ENCODE measurements around the gene AHR. TPM values are rescaled to one million over a fixed set of nuclear protein-coding genes. Genes with fewer than 3 reads are reported as not detected.

Gene AHR
- total and polyA plus RNA-seq, 2 donors (not counting 1 experiment from before 2014, with no cell fraction given) = 4.8 to 11.2 TPM

GRCh38 chr7:17279061-17279460 is 19.4 kb upstream of the AHR start:
- H2AFZ ChIP-seq (ENCODE audit: insufficient read depth, low read depth, low read length, poor library complexity, severe bottlenecking) = no peak overlapping the region
- no peak overlapping the region for H3K27ac ChIP-seq (ENCODE audit: low read length in 2 of 2)
- H3K4me1 ChIP-seq (ENCODE audit: control insufficient read depth in 2 of 2, insufficient read depth in 2 of 2, low read length in 2 of 2) = no peaks in the 10 kb centered on the region
- H3K36me3 ChIP-seq (replicated peaks in 1 of 2; ENCODE audit: control extremely low read depth in 1 of 2, control insufficient read depth in 1 of 2, extremely low read depth in 1 of 2, insufficient read depth in 2 of 2, low read length in 1 of 2) = no peaks in the 10 kb centered on the region
- no peaks in the 10 kb centered on the region for H3K9me3 Mint-ChIP-seq (ENCODE audit: insufficient read depth)
- intact Hi-C loops (cut with micrococcal nuclease) = no loop called here
- H3K4me3 Mint-ChIP-seq = no peak overlapping the region
- TF ChIP-seq EZH2 (IDR thresholded peaks at IDR 0.05; ENCODE audit: borderline replicate concordance, insufficient read depth, low read depth, low read length, poor library complexity, severe bottlenecking) (no peak), CTCF (IDR thresholded peaks at IDR 0.05) (no peak)
- POLR2A ChIA-PET = no interaction called here
- no CpG with 5 or more reads among the region's 4 CpGs for WGBS (ENCODE audit: insufficient coverage)
- no peaks in the 10 kb centered on the region for H3K4me1 Mint-ChIP-seq
- H3K9ac ChIP-seq (ENCODE audit: low read length) = no peak overlapping the region
- no peaks in the 10 kb centered on the region for H4K20me1 ChIP-seq (ENCODE audit: control insufficient read depth, insufficient read depth, low read length, poor library complexity, severe bottlenecking)
- H3K4me3 ChIP-seq (ENCODE audit: control extremely low read depth in 1 of 5, extremely low read depth in 1 of 5, insufficient read depth in 1 of 5, low read depth in 2 of 5, low read length in 4 of 5) = no peak overlapping the region
- no peak overlapping the region for H3K27ac Mint-ChIP-seq
- CTCF ChIA-PET = no interaction called here
- H3K27me3 ChIP-seq (replicated peaks in 1 of 4; ENCODE audit: control extremely low read depth in 1 of 4, control insufficient read depth in 3 of 4, insufficient read depth in 4 of 4, low read length in 3 of 4) = no peaks in the 10 kb centered on the region
- DNase-seq (no peak), ATAC-seq (ENCODE audit: low read depth) (no peak)
- H3K27me3 Mint-ChIP-seq = no peaks in the 10 kb centered on the region
- H3K79me2 ChIP-seq (ENCODE audit: control insufficient read depth, insufficient read depth, low read length) = no peaks in the 10 kb centered on the region
- no peaks in the 10 kb centered on the region for H3K9me3 ChIP-seq (ENCODE audit: control extremely low read depth in 1 of 3, control insufficient read depth in 2 of 3, insufficient read depth in 1 of 3, low read length in 2 of 3)
- no peak overlapping the region for H3K4me2 ChIP-seq (replicated peaks; ENCODE audit: low read depth, low read length, poor library complexity, severe bottlenecking)

GRCh38 chr7:17289074-17289645 is 9.3 kb upstream of the AHR start:
- no peaks in the 10 kb centered on the region for H3K27me3 ChIP-seq (replicated peaks in 1 of 4; ENCODE audit: control extremely low read depth in 1 of 4, control insufficient read depth in 3 of 4, insufficient read depth in 4 of 4, low read length in 3 of 4)
- no peak overlapping the region for H3K4me3 Mint-ChIP-seq
- no peaks in the 10 kb centered on the region for H3K4me1 Mint-ChIP-seq
- H3K79me2 ChIP-seq (ENCODE audit: control insufficient read depth, insufficient read depth, low read length) = no peaks in the 10 kb centered on the region
- no peak overlapping the region for H3K27ac Mint-ChIP-seq
- no peaks in the 10 kb centered on the region for H3K36me3 ChIP-seq (replicated peaks in 1 of 2; ENCODE audit: control extremely low read depth in 1 of 2, control insufficient read depth in 1 of 2, extremely low read depth in 1 of 2, insufficient read depth in 2 of 2, low read length in 1 of 2)
- H3K4me1 ChIP-seq (ENCODE audit: control insufficient read depth in 2 of 2, insufficient read depth in 2 of 2, low read length in 2 of 2) = peaks cover 0 to 3% of the 10 kb centered on the region in 2 donors
- no peak overlapping the region for H2AFZ ChIP-seq (ENCODE audit: insufficient read depth, low read depth, low read length, poor library complexity, severe bottlenecking)
- POLR2A ChIA-PET = no interaction called here
- no peak overlapping the region for H3K4me2 ChIP-seq (replicated peaks; ENCODE audit: low read depth, low read length, poor library complexity, severe bottlenecking)
- H4K20me1 ChIP-seq (ENCODE audit: control insufficient read depth, insufficient read depth, low read length, poor library complexity, severe bottlenecking) = no peaks in the 10 kb centered on the region
- intact Hi-C loops (cut with micrococcal nuclease) = no loop called here
- no peak for ATAC-seq (ENCODE audit: low read depth)
- H3K9me3 ChIP-seq (ENCODE audit: control extremely low read depth in 1 of 3, control insufficient read depth in 2 of 3, insufficient read depth in 1 of 3, low read length in 2 of 3) = no peaks in the 10 kb centered on the region
- H3K9me3 Mint-ChIP-seq (ENCODE audit: insufficient read depth) = no peaks in the 10 kb centered on the region
- CTCF ChIA-PET = no interaction called here
- H3K27ac ChIP-seq (ENCODE audit: low read length in 2 of 2) = no peak overlapping the region
- H3K9ac ChIP-seq (ENCODE audit: low read length) = no peak overlapping the region
- no peaks in the 10 kb centered on the region for H3K27me3 Mint-ChIP-seq
- no peak for DNase-seq
- TF ChIP-seq CTCF (IDR thresholded peaks at IDR 0.05) = no peak
- TF ChIP-seq EZH2 (IDR thresholded peaks at IDR 0.05; ENCODE audit: borderline replicate concordance, insufficient read depth, low read depth, low read length, poor library complexity, severe bottlenecking) = no peak
- H3K4me3 ChIP-seq (ENCODE audit: control extremely low read depth in 1 of 5, extremely low read depth in 1 of 5, insufficient read depth in 1 of 5, low read depth in 2 of 5, low read length in 4 of 5) = no peak overlapping the region
